HUES64 (cell line): ENCODE measurements around the gene KIF2A.

Experiments
- H3K27ac ChIP-seq: 2 replicates; pipeline ENCODE4 v1.7.0; 2013; ENCODE audit warnings: low read depth, low read length, inconsistent platforms
- H3K27me3 ChIP-seq: 2 replicates; pipeline ENCODE4 v1.6.1; 2013; ENCODE audit warnings: mild to moderate bottlenecking, low read length; ENCODE audit not compliant: insufficient read depth
- H3K36me3 ChIP-seq: 2 replicates; pipeline ENCODE4 v1.6.1; 2013; ENCODE audit warnings: mild to moderate bottlenecking, low read length; ENCODE audit not compliant: insufficient read depth
- H3K4me1 ChIP-seq: 2 replicates; pipeline ENCODE4 v1.6.1; 2013; ENCODE audit warnings: mild to moderate bottlenecking, low read length, moderate library complexity; ENCODE audit not compliant: insufficient read depth
- H3K4me3 ChIP-seq: 2 replicates; pipeline ENCODE4 v1.5.1; 2013; ENCODE audit warnings: mild to moderate bottlenecking, low read length, moderate library complexity
- H3K9ac ChIP-seq: 2 replicates; pipeline ENCODE4 v1.6.1; 2013; ENCODE audit warnings: mild to moderate bottlenecking, low read depth, low read length
- H3K9me3 ChIP-seq: 2 replicates; pipeline ENCODE4 v1.6.1; 2013; ENCODE audit warnings: low read depth, low read length; ENCODE audit not compliant: insufficient read depth
- WGBS: fragments of 150-250, 120-280 bp; methylation state at CpG from one replicate; pipeline ENCODE4 v1.1.7; 2013; ENCODE audit warnings: missing lambda C conversion rate; 5-methylcytosine and 5-hydroxymethylcytosine counted together

Gene KIF2A

DNA sequence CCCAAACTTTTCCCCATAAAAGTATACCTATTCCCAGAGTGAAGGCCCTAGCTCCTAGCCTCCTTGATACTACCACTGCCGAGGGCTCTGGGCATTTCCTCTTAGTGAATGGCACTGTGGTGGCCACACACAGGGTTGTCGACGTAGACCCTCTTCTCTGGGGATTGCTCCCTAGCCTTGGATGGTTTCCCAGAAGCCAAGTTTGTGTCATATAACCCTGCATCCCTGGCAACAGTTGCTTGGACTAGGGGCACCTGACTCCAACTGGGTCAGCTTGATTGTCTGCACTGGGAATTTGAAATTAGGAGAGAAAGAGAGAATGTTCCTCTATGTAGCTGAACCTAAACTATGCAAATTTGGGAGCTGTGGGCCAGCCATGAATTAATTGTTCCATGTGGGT lies 32.3 kb upstream of the KIF2A start:
- Histone ChIP-seq H3K9me3 (no peaks in the 10 kb centered on the region), H3K4me1 (no peaks in the 10 kb centered on the region), H3K27ac (no peak overlapping the region), H3K27me3 (no peaks in the 10 kb centered on the region), H3K9ac (no peak overlapping the region), H3K36me3 (no peaks in the 10 kb centered on the region), H3K4me3 (no peak overlapping the region)
- WGBS = 95% methylated on average over 3 of the region's 3 CpGs

DNA sequence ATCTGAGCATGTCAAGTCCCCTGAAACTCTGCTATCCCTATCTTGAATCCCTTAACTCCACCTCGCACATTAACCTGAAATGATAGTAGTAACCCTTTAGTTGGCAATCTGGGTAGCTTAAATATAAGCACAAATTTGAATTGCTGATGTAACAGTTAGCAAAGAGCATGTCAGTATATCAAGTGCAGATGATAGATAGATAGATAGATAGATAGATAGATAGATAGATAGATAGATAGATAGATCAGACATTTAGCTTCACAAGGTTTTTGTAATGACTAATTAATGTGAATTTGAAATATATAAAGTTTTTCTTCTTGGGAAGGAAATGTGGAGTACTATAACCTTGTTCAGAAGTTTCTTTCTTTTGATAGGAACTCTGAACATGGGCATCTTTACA lies 30.4 kb upstream of the KIF2A start:
- no peaks in the 10 kb centered on the region for H3K9me3 ChIP-seq
- H3K36me3 ChIP-seq = no peaks in the 10 kb centered on the region
- H3K4me1 ChIP-seq = no peaks in the 10 kb centered on the region
- H3K9ac ChIP-seq = no peak overlapping the region
- H3K4me3 ChIP-seq = no peak overlapping the region
- no peak overlapping the region for H3K27ac ChIP-seq
- H3K27me3 ChIP-seq = no peaks in the 10 kb centered on the region
- 88% methylated on average over 1 of the region's 1 CpG for WGBS

DNA sequence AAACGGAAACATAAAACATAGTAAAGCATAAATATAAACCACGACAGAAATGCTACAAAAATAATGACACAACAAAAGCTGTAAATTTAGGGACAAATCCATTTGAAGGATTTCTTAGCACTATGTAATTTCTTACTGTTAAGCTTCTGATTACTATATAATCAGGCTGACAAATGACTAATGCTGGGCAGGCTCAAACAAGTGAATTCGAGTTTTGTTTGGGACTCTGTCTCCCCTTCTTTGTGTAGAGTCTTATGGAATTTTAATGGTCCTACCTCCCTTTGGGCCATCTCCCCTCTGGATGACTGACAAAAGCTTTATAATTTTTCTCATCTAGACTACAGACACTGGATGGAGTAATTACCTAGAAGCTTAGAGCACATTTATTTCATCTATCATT lies 24.6 kb upstream of the KIF2A start:
- H3K4me1 ChIP-seq = no peaks in the 10 kb centered on the region
- no peaks in the 10 kb centered on the region for H3K9me3 ChIP-seq
- H3K9ac ChIP-seq = no peak overlapping the region
- H3K36me3 ChIP-seq = no peaks in the 10 kb centered on the region
- H3K27ac ChIP-seq = no peak overlapping the region
- H3K4me3 ChIP-seq = no peak overlapping the region
- 100% methylated on average over 2 of the region's 3 CpGs for WGBS
- H3K27me3 ChIP-seq = no peaks in the 10 kb centered on the region

DNA sequence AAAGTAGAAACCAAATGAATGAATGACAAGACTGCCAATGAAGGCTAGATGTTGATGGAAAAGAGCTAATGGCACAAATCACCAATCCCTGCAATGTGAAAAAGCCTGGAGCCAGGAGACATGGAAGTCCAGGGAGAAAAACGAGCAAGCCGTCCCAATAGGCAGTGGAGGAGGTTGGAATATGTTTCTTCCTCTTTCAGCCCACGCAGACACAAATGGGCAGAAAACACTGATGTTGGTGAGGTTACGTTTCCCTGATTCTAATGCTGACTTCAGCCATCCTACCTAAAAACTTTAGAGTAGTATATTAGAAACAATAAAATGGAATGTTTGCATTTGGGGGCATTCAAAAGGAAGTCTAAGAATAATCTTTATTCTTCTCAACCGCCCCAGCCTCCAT lies 23.9 kb upstream of the KIF2A start:
- H3K4me1 ChIP-seq = no peaks in the 10 kb centered on the region
- no peaks in the 10 kb centered on the region for H3K36me3 ChIP-seq
- H3K27ac ChIP-seq = no peak overlapping the region
- no peak overlapping the region for H3K9ac ChIP-seq
- H3K9me3 ChIP-seq = no peaks in the 10 kb centered on the region
- no peak overlapping the region for H3K4me3 ChIP-seq
- 92% methylated on average over 4 of the region's 5 CpGs for WGBS
- H3K27me3 ChIP-seq = no peaks in the 10 kb centered on the region

DNA sequence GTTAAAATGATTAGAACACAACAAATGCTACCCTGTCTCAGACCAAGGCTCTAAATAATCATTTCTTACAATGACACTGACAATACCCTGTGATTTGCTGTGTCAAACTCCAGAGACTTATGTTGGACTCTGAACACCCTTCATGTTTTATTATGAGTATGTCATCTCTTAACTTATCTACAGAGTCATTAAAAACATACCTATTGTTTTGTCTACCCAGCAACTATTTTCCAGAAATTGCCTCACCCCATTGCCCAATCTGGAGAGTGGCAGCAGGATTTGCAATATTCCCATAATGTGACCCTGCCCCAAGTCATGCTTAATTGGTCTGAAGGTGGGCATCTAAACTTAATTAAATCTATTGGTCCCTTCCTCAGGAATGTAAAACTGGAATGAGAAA lies 23.0 kb upstream of the KIF2A start:
- H3K9me3 ChIP-seq = no peaks in the 10 kb centered on the region
- H3K27ac ChIP-seq = no peak overlapping the region
- no peak overlapping the region for H3K9ac ChIP-seq
- no peaks in the 10 kb centered on the region for H3K4me1 ChIP-seq
- H3K27me3 ChIP-seq = no peaks in the 10 kb centered on the region
- H3K36me3 ChIP-seq = no peaks in the 10 kb centered on the region
- H3K4me3 ChIP-seq = no peak overlapping the region

DNA sequence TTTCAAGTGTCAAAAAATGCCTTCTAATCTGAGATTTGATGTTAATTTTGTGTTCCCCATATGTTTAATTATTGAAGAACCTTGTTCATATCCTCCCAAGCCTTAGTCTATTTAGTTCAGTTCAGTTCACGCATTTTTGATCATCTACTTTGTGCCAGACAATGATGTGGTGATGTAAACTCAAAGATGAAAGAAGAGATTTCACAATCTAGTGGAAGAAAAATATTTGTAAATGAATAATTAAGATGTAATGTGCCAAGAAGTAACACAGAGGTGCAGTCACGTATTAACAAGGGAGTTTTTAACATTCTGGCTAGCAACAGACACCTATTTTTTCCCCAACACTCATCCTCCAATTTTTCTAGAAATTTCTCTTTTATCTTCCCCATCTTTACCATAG lies 22.1 kb upstream of the KIF2A start:
- H3K9me3 ChIP-seq = no peaks in the 10 kb centered on the region
- no peak overlapping the region for H3K9ac ChIP-seq
- no peaks in the 10 kb centered on the region for H3K4me1 ChIP-seq
- 94% methylated on average over 2 of the region's 2 CpGs for WGBS
- H3K27ac ChIP-seq = no peak overlapping the region
- H3K36me3 ChIP-seq = no peaks in the 10 kb centered on the region
- H3K27me3 ChIP-seq = no peaks in the 10 kb centered on the region
- no peak overlapping the region for H3K4me3 ChIP-seq

DNA sequence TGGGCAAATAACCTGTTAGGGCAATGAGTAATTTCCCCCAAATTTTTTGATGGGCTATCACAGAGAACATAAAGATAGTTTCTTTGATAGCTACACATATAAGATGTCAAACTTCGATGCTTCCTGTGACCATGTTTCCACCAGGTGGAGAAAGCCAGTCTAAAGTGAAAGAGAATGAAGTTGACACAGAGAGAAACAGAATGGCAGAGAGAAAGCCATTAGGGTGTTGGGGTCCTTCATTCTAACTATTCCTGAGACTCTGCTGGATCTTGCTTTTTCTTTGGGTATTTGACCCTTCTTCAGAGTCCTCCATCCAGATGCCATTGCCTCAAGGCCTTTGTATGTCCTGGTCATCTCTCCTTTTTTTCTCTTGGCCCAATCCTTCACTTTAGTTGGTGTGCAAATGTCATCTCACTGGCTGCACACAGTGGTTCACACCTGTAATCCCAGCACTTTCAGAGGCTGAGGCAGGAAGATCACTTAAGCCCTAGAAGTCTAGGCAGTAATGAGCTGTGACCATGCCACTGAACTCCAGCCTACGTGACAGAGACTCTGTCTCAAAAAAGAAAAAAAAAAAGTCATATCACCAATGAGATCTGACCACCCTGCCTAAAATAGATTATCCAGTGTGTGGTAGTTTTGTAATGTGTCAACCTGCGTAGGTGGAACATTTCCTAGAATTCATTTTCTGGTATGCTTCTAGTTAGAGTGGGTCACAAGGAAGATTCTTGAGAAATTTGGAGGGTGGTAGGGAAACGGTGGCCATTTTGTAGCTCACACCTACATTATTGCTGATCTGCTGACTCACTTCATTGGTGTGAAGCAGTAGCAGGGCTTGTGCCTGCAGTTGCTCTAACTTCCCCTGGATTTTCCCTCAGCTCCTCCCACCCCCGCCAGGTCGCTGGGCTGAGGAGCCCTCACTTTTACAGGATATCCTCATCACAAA lies 20.8 kb upstream of the KIF2A start:
- Histone ChIP-seq H3K27ac (no peak overlapping the region), H3K4me1 (no peaks in the 10 kb centered on the region), H3K9ac (no peak overlapping the region), H3K4me3 (no peak overlapping the region), H3K9me3 (no peaks in the 10 kb centered on the region), H3K36me3 (no peaks in the 10 kb centered on the region), H3K27me3 (no peaks in the 10 kb centered on the region)
- WGBS = 98% methylated on average over 6 of the region's 6 CpGs

GRCh38 chr5:62286834-62287233 lies 19.2 kb upstream of the KIF2A start:
- WGBS = 94% methylated on average over 3 of the region's 3 CpGs
- Histone ChIP-seq H3K4me3 (no peak overlapping the region), H3K27me3 (no peaks in the 10 kb centered on the region), H3K36me3 (no peaks in the 10 kb centered on the region), H3K9ac (no peak overlapping the region), H3K27ac (no peak overlapping the region), H3K4me1 (no peaks in the 10 kb centered on the region), H3K9me3 (peaks cover 11% of the 10 kb centered on the region; the same call in 1 of the 2 replicates)

DNA sequence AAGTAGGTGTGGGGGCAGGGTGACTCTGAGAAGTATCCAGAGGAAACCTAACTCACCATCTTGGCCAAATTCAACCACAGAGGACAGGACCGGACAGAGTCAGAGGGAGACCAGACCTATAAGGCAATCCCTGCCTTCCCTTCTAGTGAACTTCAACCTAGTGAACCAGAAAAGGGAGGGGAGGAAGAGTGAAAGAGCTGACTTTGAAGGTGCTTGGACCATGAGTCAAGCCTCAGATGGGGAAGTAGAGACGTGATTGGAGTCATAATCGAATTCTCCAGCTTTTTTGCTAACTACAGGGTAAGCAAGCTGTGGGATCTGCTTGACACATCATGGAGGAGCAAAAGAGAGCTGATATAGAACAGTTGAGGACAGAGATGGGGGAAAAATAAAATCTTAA lies 18.8 kb upstream of the KIF2A start:
- no peaks in the 10 kb centered on the region for H3K27me3 ChIP-seq
- H3K36me3 ChIP-seq = no peaks in the 10 kb centered on the region
- WGBS = 88% methylated on average over 3 of the region's 3 CpGs
- H3K4me1 ChIP-seq = no peaks in the 10 kb centered on the region
- no peak overlapping the region for H3K27ac ChIP-seq
- peaks cover 11% of the 10 kb centered on the region; the same call in 1 of the 2 replicates for H3K9me3 ChIP-seq
- H3K4me3 ChIP-seq = no peak overlapping the region
- no peak overlapping the region for H3K9ac ChIP-seq

DNA sequence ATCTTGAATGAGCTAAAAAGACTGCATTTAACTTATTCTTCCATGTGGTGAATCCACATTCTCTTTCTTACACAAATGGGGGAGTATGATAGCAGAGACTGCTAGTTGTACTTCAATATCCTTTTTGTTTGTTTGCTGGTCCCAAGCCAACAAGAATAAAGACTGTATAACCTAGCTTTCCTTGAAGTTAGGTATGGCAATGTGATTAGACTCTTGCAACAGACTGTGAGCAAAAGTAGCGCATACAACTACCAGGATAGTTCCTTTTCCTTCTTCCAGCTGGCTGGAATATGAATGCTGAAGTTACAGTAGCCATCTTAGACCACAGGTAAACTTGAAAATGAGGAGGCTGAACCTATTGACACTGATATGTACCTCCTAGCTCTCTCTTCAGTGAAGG lies 17.9 kb upstream of the KIF2A start:
- Histone ChIP-seq H3K4me3 (no peak overlapping the region), H3K9me3 (peaks cover 11% of the 10 kb centered on the region; the same call in 1 of the 2 replicates), H3K9ac (no peak overlapping the region), H3K27me3 (no peaks in the 10 kb centered on the region; the same call in 1 of the 2 replicates), H3K4me1 (no peaks in the 10 kb centered on the region), H3K36me3 (no peaks in the 10 kb centered on the region), H3K27ac (no peak overlapping the region)
- 100% methylated on average over 1 of the region's 1 CpG for WGBS

DNA sequence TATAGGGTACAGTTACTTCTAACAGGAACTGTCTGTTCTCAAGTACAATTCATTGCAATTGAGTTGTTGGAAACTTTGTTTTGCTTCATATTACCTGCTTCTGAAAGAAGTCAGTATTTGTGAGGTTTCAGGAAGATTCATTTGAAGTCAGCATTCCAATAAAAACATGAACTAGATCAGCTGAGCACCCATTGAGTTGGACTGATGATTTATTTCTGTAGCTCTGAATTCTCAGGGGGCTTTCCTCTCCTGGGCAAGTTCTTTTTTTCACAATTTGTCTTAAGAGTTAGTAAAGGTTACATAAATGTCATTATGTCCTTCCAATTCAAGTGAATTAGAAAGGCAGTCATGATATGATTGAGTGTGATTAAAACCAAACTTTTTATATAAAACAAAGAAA lies 16.2 kb upstream of the KIF2A start:
- no peaks in the 10 kb centered on the region for H3K36me3 ChIP-seq

More for the DNA sequence above, 16.2 kb upstream of the KIF2A start:
- Histone ChIP-seq H3K4me3 (no peak overlapping the region), H3K27ac (no peak overlapping the region), H3K27me3 (no peaks in the 10 kb centered on the region; the same call in 1 of the 2 replicates), H3K9me3 (peaks cover 11% of the 10 kb centered on the region; the same call in 1 of the 2 replicates), H3K9ac (no peak overlapping the region), H3K4me1 (no peaks in the 10 kb centered on the region)
